ENCODE measurements around the gene TBC1D14.
A peak's percentile ranks its signal among the peaks of the same experiment; 100 is the strongest.
"Not testable (repeated sequence)": the region's sequence is repeated elsewhere in the genome, so short reads cannot be mapped to it uniquely, and the experiment has no call there.

TBC1D14 gene

DNA sequence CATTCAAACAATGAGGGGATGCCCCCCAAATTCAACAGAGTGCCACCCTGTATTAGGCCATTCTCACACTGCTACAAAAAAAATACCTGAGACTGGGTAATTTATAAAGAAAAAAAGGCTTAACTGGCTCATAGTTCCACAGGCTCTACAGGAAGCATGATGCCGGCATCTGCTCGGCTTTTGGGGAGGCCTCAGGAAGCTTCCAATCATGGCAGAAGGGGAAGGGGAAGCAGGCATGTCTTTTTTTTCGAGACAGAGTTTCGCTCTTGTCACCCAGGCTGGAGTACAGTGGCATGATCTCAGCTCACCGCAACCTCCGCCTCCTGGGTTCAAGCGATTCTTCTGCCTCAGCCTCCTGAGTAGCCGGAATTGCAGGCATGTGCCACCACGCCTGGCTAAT lies 18.7 kb upstream of the TBC1D14 start:
- DNase-seq: not testable (repeated sequence)

DNA sequence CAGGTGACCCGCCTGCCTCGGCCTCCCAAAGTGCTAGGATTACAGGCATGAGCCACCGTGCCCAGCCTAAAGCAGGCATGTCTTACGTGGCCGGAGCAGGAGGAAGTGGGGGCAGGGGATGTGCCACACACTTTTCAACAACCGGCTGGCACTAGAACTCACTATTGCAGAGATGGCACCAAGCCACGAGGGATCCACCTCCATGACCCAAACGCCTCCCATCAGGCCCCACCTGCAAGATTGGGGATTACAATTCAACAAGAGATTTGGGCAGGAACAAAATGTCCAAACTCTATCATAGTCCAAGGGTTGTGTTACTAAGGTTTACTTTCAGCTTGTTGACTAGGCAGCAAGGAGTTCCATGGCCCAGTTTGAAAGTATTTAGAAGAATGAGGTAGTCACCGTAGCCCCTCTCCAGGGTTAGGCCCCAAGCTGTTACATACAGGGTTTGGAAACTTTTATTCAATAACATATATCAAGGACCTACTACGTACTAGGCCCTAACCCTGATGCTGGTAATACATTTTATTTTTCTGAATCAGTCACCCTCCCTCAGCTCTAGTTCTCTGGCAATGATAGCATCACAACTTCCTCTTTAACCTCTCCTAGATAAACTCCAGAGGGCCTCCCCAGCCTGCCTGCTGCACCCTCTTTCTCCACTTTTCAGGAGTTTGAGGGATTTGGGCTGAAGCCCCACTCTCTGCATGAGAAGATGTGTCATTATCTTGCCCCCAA lies 18.0 kb upstream of the TBC1D14 start:
- DNase-seq: no peak

DNA sequence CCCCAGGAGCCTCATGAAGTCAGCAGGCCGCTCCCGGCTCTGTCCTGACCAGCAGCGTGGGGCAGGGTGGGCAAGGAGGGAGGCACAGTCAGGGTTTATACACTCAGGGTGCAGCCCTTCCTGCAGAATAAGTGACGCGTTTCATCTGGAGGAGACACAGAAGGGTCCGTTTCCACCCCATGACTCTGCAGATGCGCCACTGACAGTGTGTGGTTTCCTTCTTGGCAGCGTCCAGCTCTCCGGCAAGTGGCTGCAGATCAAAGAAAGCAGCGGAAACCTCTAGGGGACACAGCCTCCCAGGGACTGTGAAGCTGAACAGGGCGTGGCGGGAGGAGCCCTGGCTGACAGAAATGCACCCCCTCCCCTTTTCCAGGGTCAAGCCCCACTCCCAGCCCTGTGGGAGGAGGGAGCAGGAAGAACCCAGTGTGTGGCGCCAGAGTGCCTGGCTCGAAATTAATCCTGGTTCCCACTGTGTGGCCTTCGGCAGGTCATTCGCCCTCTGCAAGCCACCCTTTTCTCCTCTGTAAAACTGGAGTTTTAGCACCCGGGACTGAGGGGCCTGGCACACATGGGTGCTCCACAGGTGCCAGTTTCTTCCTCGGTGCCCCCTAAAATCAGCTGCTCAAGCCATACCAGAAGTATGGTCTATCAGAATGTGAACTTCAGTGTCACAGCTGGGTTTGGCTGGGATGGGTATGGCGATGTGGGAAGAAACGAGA lies 17.3 kb upstream of the TBC1D14 start:
- no peak for DNase-seq

DNA sequence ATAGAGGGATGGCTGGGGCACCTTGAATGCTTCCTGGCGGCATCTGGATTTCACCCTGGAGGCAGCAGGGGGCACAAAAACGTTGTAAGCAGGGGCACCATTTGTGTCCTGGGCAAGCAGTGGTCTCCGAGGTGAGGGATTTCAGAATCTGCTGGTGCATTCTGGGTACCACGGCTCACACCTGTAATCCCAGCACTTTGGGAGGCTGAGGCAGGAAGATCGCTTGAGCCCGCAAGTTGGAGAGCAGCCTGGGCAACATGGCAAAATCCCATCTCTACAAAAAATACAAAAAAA lies 16.8 kb upstream of the TBC1D14 start:
- no peak for DNase-seq

DNA sequence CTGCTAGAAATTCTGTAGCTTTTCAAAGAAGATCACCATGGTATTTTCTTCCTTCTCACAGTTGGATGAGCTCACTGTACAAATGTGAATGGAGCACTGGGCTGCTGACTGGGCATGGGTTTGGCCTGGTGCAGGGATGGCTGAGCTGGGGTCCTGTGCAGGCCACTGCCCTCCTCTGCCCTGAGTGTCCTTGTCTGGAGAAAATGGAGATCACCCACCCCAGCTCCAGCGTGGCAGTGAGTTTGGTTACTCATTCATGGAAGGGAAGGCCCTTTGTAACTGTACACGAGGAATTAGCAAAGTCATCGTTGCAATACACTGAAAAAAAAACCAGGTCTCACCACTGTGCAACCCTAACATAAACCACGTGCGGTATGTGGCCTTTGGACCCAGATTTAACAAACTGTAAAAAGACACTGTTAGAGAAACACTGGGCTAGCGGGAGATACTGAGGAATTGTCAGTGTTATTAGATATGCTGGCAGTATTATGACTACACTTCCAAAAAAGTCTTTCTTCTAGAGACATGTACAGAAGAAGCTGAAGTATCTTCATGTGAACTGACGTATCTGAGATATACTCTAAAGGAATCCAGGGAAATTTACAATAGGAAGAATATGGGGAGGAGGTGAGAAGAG lies 16.1 kb upstream of the TBC1D14 start:
- no peak for DNase-seq

DNA sequence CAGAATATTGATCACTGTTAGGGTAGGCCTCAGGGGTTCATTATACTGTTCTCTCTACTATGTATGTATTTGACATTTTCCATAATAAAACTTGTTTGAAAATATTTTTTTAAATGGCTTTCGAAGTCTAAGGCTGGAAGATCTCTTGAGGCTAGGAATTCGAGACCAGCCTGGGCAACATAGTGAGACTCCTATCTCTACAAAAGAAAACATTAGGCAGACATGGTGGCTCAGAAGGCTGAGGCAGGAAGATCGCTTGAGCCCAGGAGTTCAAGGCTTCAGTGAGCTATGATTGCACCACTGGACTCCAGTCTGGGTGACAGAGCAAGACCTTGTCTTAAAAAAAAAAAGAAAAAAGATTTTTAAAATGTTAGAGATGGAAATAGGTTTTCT lies 15.5 kb upstream of the TBC1D14 start:
- DNase-seq: no peak

DNA sequence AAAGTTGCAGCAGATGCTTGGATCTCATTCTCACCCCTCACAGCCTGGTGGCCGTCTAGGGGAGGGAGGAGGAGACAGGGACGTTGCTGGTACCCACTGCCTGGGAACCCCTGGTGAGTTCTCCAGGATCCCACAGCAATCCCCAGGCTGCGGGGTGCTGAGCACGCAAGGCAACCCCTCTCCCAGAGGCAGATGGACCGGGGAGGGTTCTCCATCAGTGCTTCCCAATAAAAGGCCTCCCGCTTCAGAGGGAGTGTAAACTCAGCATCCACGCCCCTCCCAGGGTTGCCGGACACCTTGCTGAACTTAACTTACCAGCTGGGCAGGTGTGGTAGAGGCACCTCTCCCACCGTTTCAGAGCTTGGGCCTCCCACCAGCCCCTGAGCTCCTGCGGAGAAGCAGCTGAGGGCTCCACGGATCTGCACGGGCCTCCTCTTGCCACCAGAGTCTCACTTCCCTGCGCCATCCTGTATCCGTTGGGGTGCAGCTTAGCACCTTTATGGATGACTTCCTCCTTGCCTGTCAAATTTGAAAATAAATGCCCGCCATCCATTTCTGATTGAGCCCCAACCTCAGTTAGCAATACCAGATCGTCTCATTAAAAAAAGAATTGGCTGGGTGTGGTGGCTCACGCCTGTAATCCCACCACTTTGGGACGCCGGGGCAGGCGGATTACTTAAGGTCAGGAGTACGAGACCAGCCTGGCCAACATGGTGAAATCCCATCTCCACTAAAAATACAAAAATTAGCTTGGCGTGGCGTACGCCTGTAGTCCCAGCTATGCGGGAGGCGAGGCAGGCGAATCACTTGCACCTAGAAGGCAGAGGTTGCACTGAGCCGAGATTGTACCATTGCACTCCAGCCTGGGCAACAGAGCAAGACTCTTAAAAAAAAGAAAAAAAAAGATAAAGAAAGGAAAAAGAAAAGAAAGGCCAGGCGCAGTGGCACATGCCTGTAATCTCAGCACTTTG lies 14.8 kb upstream of the TBC1D14 start:
- no peak for DNase-seq

DNA sequence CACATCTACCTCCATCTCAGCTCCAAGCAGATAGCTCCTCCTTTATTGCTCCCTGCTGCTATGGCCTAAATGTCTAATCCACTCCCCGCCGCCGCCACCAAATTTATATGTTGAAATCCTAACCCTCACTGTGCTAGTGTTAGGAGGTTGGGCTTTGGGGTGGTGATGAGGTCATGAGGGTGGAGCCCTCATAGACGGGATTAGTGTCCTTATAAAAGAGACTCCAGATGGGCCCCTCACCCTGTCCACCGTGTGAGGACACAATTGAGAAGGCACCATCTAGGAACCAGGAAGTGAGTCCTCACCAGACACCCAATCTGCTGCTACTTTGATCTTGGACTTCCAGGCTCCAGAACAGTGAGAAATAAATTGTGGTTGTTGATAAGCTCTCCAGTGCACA lies 13.6 kb upstream of the TBC1D14 start:
- no peak for DNase-seq

DNA sequence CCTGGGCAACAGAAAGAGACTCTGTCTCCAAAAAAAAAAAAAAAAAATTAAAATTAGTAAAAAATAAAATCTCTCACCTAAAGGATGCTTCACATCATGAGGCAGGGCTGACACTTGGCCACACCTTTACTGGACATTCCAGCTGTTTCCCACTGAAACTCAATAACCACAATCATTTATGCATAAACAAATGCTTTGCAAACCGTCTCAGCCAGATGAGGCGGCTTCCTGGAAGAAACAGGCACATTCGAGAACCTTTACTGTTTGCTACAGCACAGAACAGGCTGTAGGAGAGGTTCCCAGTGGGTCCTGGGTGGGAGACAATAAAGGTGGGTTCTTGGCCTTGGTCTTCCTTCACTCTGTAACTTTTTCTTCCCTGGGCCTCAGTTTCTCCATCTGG lies 10.9 kb upstream of the TBC1D14 start:
- DNase-seq: no peak

DNA sequence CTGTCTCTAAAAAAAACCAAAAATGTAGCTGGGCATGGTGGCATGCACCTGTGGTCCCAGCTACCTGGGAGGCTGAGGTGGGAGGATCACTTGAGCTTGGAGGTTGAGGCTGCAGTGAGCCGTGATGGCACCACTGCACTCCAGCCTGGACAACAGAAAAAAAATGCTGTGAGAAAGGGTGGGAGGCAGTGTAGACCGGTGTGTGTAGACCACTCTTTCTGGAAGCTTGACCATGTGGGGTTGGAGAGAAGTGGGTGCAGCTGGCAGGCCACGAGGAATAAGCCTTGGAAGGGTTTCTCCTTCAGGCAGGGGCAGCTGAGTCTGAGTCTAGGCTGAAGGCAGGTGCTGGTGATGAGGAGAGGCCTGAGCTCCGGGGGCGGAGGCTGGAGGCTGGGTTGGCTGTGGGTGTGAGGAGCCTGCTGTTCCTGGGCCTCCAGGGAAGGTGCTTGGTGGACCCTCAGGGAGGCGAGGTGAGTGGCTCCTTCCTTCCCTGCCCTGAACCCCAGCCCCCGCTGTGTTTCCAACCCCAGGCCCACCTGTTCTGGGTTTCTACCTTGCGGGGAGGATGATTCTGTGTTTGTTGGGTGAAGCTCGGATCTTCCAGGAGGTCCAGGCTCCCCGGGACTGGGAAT lies 9.3 kb upstream of the TBC1D14 start:
- no peak for DNase-seq

DNA sequence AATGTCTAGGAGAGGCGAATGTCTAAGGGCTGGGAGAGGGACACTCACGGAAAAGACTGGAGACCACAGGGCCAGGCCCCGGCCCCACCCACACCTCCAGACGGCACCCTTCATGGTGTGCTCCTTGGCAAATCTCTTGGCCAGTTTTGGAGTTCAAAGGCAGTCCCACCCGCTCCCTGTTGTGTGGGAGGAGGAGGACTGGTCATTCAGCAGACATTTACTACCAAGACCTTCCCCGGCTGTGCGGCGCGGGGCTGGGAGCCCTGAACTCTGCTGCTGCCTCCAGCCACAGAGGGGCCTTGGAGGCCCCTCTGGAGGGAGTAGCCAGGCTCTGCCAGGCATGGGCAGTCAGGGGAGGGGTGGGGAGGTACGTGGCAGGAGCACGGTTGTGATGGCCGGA lies 8.7 kb upstream of the TBC1D14 start:
- no peak for DNase-seq

DNA sequence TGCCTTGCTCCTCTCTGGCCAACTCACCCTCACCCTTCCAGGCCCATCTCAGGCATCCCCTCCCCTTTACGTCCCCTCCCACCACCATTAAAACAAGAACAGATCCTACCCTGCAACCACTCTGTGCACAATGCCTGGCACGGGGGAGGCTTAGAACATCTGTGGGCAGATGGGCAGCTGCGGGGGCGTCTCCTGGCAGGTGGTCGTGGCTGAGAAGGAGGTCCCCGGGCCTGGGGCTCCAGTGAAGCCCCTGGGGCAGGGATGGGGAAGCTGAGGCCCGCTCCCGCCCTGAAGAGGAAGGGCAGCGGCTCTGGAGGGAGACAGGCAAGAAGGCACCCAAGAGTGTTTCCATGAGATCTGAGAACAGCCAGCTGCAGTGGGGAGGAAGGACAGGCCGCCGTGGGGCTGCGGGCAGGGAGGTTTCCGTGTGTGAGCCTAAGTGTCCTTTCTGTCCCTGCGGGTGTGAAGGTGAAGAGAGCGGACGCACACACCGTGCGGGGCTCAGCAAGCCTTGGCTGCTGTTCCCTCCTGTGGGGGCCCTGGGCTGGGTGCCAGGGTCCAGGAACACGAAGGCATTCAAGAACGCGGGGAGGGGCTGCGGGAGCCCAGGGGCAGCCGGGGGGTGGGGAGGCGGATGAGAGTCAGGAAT lies 7.8 kb upstream of the TBC1D14 start:
- no peak for DNase-seq

DNA sequence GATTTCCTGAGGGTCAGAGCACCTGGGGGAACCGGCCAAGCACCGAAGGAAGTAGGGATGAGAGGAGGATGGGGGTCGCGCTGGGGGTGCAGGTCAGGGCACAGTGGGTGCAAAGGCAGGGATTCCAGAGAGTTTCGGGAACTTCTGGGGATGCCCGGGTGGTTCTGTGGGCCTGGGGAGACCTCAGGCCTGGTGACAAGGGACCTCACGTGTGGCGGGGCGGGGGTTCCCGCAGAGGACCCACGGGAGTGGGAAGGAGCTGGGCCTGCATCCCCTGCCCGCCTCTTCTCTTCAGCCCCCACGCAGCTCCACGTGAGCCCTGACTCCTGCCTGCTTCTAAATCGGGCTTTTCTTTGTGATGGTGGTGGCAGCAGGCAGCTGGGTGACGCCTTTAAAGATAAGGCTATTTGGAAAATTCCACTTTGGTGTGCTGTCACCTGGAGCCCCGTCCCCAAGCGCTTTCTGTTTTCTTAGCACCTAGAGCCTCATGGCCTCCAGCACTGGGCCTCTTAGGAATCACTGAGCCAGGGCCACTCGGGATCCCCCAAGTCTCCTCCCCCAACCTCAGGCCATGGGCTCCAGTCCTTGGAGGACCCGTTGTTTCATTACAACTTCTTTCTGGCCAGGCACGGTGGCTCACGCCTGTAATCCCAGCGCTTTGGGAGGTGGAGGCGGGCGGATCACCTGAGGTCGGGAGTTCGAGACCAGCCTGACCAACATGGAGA lies 7.1 kb upstream of the TBC1D14 start:
- no peak for DNase-seq

DNA sequence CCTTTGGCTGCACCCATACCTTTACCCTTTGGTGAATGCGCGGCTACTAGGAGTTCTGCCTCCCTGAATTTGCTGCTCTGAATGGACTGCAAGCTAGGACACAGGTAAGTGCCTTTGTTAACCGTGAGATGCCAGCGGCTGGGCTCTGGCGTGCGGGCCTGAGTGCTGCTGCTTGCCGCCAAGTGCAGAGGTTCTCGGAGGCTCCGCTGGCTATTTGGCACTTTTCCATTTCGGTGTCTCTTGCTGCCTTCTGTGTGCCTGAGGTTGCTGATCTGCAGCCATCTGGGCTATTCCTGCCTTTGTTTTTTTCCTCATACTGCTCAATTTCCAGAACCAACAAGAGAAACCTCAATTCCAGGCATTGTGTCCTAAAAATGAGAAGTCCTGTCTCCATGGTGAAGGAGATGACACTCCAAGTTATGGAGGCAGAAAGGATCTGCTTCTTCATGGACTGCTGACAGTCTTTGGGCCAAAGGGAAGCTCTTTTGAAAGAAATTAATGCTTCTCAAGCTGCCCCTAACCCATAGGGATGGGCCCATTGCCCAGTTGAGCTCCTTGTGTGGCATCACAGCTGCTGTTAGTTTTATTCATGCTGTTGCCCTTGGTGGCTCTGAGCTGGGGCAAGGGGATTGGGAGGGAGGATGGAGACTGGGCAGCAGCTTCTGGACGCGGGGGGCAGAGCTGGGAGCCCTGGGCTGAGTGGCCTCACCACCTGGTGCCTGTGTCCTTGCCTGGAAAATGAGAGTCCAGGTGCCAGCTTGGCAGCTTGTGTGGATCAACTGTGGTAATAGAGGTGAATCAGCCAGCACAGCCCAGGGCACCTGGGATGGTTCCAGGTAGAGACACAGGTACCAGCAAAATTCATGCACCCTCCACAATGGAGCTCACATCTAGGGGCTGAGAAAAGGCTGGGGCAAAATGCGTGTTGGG lies 3.8 kb upstream of the TBC1D14 start:
- DNase-seq: no peak

DNA sequence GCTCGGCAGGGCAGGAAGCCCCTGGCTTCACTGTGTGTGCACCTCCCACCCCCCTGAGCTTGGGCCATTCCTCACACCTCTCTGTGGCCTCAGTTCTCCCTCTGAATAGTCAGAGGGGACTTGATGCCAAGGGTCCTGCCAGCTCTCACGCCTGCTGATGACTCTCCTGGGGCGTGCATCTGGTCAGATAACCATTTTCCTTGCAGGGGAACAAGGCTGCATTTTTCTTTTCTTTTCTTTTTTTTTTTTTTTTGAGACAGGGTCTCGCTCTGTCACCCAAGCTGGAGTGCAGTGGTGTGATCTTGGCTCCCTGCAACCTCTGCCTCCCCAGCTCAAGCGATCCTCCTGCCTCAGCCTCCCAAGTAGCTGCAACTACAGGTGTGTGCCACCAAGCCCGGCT lies 3.1 kb upstream of the TBC1D14 start:
- DNase-seq: not testable (repeated sequence)

DNA sequence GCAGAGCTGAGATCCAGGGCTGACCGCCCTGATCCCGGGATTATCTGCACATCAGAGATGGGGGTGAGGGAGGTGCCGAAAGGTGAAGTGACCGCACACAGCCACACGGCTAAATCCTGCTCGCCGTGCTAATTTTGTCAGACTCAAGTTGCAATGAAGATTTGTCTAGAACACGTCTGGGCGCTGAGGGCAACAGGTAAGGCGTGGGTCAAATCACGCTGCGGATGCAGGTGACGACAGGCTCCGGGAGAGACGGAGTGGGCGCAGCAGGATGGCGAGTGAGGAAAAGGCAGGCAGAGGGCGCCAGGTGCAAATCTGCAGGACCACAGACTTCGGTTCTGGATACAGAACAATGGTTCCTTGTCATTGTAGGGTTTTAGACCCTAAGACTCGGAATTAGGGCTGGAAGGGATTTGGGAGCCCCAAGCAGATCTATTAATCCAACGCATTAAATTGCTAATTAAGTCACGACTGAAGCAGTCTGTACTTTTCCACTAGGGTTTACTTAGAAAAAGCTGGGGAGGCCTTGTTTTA lies 1.9 kb upstream of the TBC1D14 start:
- no peak for DNase-seq

DNA sequence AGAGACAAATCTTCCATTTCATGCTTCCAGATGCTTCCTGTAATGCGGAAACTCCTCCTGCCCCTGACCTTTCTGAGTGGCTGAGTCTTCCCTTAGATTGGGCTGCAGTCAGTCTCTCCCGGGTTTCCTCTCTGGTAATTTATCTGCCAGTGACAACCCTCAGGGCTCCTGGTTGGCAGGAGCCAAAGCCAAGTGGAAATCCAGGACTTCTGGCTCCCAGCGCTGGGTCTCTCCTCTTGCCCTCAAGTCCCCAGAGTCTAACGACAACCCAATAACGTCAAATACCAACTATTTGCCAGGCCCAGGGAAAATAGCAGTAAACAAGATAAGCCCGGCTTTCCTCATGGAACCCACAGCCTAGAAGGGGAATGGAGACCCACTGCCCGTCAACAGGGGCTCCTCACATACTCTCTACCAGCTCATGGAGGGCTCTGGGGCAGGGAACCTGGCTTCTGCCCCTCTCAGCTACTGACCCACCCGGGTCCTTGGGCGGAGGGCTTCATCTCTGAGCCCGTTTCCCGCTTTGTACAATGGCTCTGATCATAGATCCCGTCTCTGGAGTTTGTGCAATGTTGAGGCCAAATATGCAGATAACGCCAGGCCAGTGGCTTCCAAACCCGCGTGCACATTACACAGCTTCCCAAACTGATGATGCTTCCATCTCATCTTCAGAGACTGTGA lies 1.1 kb upstream of the TBC1D14 start:
- no peak for DNase-seq

DNA sequence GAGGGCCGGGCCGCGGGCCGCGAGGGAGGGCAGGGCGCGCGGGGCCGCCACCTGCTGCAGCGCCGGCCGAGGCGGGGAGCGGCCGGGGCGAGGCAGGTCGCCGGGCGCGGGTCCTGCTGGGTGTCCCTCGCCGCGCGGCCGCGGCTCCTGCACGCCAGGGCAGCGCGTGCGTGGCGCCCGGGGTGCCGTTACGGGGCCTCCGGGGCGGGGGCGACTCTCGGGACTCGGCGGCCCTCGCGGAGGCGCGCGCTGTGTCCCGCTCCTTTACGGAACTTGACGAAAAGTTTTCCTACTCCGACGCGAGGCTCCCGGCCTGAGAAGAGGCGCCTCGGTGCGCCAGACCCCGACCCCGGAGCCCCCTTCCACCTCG lies 329 bp downstream of the TBC1D14 start:
- peak in 1 of 2 donors; percentile 51 for DNase-seq

DNA sequence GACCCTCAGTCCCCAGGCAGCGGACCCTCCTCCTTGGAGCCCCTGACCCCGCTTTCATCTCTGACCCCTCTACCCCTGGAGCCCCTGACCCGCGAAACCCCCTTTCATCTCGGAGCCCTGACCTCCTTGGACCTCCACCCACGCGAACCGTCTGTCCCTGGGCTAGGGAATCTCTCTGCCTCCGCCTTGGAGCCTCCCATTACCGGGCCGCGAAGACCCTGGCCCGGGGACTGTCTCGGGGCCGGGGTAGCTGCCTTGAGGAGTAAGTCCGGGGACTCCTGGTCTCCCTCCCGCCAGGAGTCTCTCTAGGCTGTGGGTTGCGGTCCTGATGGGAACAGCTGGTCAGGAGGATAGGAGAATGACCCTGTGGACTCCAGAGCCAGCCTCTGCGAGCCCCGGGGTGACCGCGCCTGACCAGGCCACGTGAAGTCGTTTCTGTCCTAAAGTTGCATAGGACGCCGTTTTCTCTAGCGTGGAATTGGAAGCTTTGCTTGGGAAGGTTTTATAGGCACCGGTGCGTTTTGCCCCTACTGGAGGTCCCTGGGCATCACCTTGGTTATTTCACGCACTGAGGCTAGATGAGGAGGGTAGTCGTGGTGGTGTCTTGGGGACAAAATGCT lies 824 bp downstream of the TBC1D14 start:
- no peak for DNase-seq
